ENCODE measurements around the gene AHSG. TPM values are rescaled to one million over a fixed set of nuclear protein-coding genes. Genes with fewer than 3 reads are reported as not detected.

The AHSG gene
- total RNA-seq, 2 donors from 2014 or later, result not detected

DNA sequence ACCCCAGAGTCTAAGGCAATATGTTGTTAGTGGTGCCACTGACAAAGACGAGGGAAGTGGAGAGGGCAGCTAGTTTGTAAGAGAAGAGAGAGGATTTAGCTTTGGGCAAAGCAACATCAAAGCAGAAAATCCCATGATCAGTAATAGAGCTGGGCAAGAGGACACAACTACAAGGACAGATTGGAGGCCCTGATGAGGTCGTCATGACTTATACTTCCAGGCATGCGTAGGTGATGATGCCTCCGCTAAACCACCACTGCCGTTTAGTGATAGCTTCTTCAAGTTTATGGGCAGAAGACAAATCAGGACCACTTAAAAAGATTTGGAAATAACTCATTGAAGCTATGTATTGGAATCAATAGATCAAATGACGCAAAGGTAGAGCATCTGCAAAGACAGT is 55.6 kb downstream of the AHSG start:
- Histone ChIP-seq H3K4me1 (peaks cover 7% of the 10 kb centered on the region), H3K27ac (no peak overlapping the region), H3K4me3 (no peak overlapping the region), H3K27me3 (no peaks in the 10 kb centered on the region), H3K36me3 (replicated peaks in 1 of 2; ENCODE audit: insufficient read depth in 1 of 2, low read depth in 2 of 2) (no peaks in the 10 kb centered on the region), H3K9me3 (no peaks in the 10 kb centered on the region)
- TF ChIP-seq, protein P1, sequence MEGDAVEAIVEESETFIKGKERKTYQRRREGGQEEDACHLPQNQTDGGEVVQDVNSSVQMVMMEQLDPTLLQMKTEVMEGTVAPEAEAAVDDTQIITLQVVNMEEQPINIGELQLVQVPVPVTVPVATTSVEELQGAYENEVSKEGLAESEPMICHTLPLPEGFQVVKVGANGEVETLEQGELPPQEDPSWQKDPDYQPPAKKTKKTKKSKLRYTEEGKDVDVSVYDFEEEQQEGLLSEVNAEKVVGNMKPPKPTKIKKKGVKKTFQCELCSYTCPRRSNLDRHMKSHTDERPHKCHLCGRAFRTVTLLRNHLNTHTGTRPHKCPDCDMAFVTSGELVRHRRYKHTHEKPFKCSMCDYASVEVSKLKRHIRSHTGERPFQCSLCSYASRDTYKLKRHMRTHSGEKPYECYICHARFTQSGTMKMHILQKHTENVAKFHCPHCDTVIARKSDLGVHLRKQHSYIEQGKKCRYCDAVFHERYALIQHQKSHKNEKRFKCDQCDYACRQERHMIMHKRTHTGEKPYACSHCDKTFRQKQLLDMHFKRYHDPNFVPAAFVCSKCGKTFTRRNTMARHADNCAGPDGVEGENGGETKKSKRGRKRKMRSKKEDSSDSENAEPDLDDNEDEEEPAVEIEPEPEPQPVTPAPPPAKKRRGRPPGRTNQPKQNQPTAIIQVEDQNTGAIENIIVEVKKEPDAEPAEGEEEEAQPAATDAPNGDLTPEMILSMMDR (IDR thresholded peaks at IDR 0.05), result no peak
- no peak for TF ChIP-seq POLR2A (IDR thresholded peaks at IDR 0.05)
- 67 to 70% methylated on average over 6 of the region's 6 CpGs for WGBS, 2 donors
- DNase-seq (no peak), ATAC-seq (no peak)
- intact Hi-C loops (cut with DNase I), result no loop called here

DNA sequence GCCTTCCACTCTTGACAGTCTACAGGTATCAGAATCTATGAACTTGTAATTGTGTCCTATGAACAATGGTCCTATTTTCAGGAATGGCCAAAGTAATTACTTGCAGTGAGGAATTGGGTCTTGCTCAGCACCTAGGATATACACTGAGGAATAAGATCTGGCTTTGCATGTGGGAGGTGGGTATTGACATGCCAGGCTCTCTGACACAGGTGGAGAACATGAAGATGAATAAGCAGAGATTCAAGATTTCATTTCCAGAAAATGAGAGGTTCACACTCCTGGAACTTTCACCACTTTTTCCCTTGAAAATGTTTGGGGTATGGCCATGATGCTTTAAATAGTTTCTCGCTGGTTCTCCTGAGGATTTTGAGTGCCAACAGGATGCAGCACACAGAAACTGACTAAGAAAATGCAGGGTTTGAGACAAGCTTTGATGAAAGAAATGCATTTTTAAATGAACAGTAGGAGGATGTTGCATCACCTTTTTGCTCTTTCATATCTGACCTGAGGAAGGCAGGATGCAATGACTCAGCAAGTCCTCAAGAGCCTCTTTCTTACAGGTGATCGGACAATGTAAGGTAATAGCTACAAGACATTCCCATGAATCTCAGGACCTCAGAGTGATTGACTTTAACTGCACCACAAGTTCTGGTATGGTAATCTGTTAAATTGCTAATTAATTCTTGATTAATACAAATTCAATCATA is 56.7 kb downstream of the AHSG start:
- H3K36me3 ChIP-seq (replicated peaks in 1 of 2; ENCODE audit: insufficient read depth in 1 of 2, low read depth in 2 of 2), result no peaks in the 10 kb centered on the region
- no peaks in the 10 kb centered on the region for H3K9me3 ChIP-seq
- ATAC-seq, result no peak
- no peaks in the 10 kb centered on the region for H3K27me3 ChIP-seq
- intact Hi-C loops (cut with DNase I), result no loop called here
- peaks cover 7% of the 10 kb centered on the region for H3K4me1 ChIP-seq
- TF ChIP-seq, protein P1 (IDR thresholded peaks at IDR 0.05), result no peak
- 83 to 84% methylated on average over 2 of the region's 2 CpGs for WGBS, 2 donors
- no peak overlapping the region for H3K27ac ChIP-seq
- no peak overlapping the region for H3K4me3 ChIP-seq
- DNase-seq, result no peak

DNA sequence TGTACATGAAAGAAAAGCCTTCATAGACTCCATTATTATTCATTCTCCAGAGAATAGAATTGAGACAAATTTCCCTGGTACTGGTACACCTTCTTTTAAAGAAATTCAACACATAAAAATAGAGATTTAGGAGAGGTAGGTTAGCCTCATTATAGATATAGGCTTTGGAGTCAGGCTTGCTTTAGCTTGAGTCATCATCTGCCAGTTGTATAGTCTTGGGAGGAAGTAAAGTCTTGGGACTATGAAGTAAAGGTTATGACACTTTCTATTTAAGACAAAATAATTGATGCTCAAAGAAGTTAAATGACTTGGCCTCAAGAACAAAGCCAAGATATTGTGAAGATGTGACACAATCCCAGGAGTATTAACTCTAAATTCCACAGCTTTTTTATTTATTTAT is 57.3 kb downstream of the AHSG start:
- Histone ChIP-seq H3K4me3 (no peak overlapping the region), H3K36me3 (replicated peaks in 1 of 2; ENCODE audit: insufficient read depth in 1 of 2, low read depth in 2 of 2) (no peaks in the 10 kb centered on the region), H3K27ac (no peak overlapping the region), H3K4me1 (peaks cover 7% of the 10 kb centered on the region), H3K9me3 (no peaks in the 10 kb centered on the region), H3K27me3 (no peaks in the 10 kb centered on the region)
- ATAC-seq (no peak), DNase-seq (no peak)
- TF ChIP-seq, protein P1 (IDR thresholded peaks at IDR 0.05), result no peak
- TF ChIP-seq POLR2A (IDR thresholded peaks at IDR 0.05), result no peak
- intact Hi-C loops (cut with DNase I), result no loop called here

Small RNA genes within 50 kb of the gene (small RNA-seq; reads per million reads assigned to genes)
- gene RF00017, result not detected

Other genes starting within 250 kb of the AHSG start
- gene CRYGS, start 68.7 kb upstream of the AHSG start, total RNA-seq, result 1 to 10 TPM; 3.6 to 5.9 TPM
- gene TBCCD1, start 45.7 kb upstream of the AHSG start, total RNA-seq, result 10 to 100 TPM in 1 of 2 donors, 1 to 10 TPM in 1; 4.0 to 14.0 TPM
- gene DNAJB11, start 42.3 kb upstream of the AHSG start, total RNA-seq, result 10 to 100 TPM; 38.9 to 76.5 TPM
- gene FETUB, start 27.3 kb downstream of the AHSG start, total RNA-seq, result not detected
- gene HRG, start 53.0 kb downstream of the AHSG start, total RNA-seq, result not detected
- gene KNG1, start 104.3 kb downstream of the AHSG start, total RNA-seq, result not detected
- 100 to 1,000 TPM; 222 to 424 TPM for gene EIF4A2, start 170.5 kb downstream of the AHSG start, total RNA-seq
- 10 to 100 TPM in 1 of 2 donors, 1 to 10 TPM in 1; 6.6 to 14.5 TPM for gene RFC4, start 193.4 kb downstream of the AHSG start, total RNA-seq
- 100 to 1,000 TPM in 1 of 2 donors, 10 to 100 TPM in 1; 10.9 to 188 TPM for gene ADIPOQ, start 229.7 kb downstream of the AHSG start, total RNA-seq